NCI-H524 treated with DMSO at 0.1 percent for 48 hours (cell line): ENCODE results near the gene TP53I13.
A peak's percentile ranks its signal among the peaks of the same experiment; 100 is the strongest.

Source experiments
- DNase-seq: peaks from one replicate; lab custom pipeline; 2025; lab: John Stamatoyannopoulos, UW

TP53I13 gene

DNA sequence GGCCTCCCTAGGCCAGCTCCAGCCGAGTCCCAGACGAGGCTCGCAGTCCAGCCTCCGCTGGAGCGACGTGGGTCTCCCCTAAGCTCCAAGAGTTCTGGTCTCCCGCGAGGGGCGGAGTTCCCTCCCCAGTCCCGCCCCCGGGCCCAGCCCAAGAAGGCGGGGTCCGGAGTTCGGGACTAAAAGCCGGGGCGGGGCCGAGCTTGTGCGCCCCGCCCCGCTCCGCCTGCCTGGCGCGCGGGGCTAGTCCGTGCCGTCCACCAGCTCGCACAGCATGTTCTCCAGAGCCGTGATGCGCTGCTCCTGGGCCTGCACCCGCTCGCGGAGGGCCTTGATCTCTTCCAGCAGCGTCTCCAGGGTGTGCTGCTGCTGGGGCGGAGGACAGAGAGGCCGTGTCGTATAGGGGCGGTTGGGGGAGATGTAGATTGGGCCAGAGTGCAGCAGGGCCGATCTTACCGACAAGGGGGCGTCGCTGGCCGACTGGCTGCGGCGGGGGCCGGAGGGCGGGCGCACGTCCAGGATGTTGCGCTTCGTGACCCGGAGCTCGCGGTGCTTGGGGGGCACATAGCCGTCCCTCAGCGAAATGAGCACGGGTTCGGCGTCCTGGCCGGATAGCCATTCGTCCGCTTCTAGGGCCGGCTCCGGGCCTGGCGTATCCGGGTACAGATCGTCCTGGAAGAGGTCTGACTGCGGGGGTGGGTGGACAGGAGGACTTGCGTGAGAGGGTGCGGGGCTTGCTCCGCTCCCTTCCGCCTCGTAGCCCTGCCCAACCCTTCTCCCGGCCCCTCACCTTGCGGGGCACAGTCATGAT is 47.2 kb downstream of the TP53I13 start:
- no peak for DNase-seq

- no peak for DNase-seq
Measured at GRCh38 chr17:29616300-29617048, 48.0 kb downstream of the TP53I13 start.

DNA sequence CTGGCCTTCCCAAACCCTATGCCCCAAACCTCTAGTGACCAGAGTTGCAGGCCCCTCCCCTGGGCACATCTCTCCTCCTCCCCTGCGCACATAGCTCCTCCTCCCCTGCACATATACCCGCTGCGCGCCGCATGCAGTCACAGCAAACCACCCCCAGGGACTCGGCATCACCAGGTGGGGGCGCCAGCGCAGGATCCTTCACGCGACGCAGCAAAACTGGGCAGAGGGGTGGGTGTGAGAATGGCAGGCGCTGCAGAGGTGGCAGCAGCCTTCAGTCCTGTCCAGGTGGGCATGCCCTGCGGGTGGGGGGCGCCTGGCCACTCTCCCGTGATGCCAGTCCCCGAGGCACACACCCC is 48.6 kb downstream of the TP53I13 start:
- peak; percentile 69 for DNase-seq

DNA sequence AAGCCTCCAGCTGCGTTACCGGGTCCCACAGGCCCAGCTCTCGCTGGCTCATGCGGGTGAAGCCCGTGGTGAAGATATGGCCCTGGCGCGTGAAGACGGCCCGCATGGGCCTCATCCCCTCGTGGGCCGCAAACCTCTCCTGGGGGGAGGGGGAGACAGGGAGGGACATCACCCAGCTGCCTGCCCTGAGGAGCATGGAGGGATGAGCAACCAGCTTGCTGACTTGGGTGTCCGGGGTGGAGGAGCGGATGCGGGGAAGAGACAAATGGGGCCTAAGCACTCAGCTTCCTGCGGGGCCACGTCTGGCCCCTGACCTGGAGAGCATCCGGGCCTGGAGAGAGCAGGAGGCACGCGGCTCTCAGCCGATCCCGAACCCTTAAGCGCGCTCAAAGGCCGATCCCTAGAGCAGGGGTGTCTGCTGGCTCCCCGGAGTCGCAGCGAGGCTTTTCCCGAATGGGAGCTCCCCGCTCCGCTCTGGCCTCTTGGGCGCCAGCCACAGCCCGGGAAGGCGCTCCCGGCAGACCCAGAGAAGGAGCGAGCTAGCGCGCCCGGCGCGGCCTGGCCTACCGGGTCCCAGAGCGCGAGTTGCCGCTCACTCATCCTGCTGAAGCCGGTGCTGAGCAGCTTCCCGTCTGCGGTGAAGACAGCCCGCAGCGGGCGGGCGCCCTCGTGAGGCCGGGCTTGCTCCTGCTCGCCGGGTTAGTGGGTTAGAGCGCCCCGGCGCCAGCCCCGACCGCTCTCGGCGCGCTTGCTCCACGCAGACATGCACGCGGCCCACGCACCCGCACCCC is 49.2 kb downstream of the TP53I13 start:
- DNase-seq, result no peak

- no peak for DNase-seq
Measured at GRCh38 chr17:29618272-29619065, 50.0 kb downstream of the TP53I13 start.

GRCh38 chr17:29619251-29619650 is 50.8 kb downstream of the TP53I13 start:
- DNase-seq, result peak; percentile 22

- DNase-seq, result no peak
Measured at GRCh38 chr17:29620271-29620670, 51.8 kb downstream of the TP53I13 start.

- no peak for DNase-seq
Measured at GRCh38 chr17:29620779-29621500, 52.4 kb downstream of the TP53I13 start.

DNA sequence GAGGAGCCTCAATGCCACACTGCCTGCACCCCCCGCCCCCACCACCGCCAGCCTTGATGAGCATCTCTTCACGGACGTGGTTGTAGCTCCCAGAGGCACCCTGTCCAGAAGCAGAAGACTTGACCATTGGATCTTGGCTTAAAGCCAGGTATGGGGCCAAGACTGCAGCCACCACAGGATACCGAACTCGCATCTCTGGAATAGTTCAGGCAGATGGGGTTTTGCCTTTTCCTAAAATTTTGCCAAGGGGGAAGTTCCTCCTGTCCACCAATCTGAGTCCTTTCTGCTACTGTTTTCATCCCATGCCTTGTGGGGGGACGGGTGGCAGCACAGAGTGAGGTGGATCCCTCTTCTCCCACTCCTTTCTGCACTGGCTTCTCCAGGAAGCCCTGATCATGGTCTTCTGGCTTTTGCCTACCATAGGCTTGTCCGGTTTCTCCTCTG is 53.3 kb downstream of the TP53I13 start:
- no peak for DNase-seq
